Measurements from ENCODE around the gene TATDN2. TPM values are rescaled to one million over a fixed set of nuclear protein-coding genes. Genes with fewer than 3 reads are reported as not detected.

Gene TATDN2
- total RNA-seq, 1 experiment from 2014 or later = 20.8 TPM

GRCh38 chr3:10245081-10245712, 3.1 kb upstream of the TATDN2 start:
- H4K20me1 ChIP-seq (ENCODE audit: insufficient read depth, low read depth, low read length) = no peaks in the 10 kb centered on the region
- H3K27me3 ChIP-seq (ENCODE audit: low read length) = no peaks in the 10 kb centered on the region
- H3K27ac ChIP-seq (ENCODE audit: low read length) = no peak overlapping the region
- DNase-seq = no peak
- peaks cover 17% of the 10 kb centered on the region for H3K79me2 ChIP-seq (ENCODE audit: low read length)
- no peak overlapping the region for H3K4me3 ChIP-seq (ENCODE audit: low read length)
- H3K9me2 ChIP-seq (replicated peaks; ENCODE audit: insufficient read depth, low read length) = no peaks in the 10 kb centered on the region
- H3K36me3 ChIP-seq (ENCODE audit: insufficient read depth, low read length) = peaks cover 2% of the 10 kb centered on the region; the same call in 1 of the 2 replicates
- H3K4me2 ChIP-seq (ENCODE audit: low read depth, low read length, poor library complexity, severe bottlenecking) = no peak overlapping the region
- H3K4me1 ChIP-seq (ENCODE audit: low read length) = peaks cover 14% of the 10 kb centered on the region
- no peak overlapping the region for H3K9ac ChIP-seq (ENCODE audit: low read length)
- H3K9me3 ChIP-seq (ENCODE audit: low read length) = peaks cover 8% of the 10 kb centered on the region
- H2AFZ ChIP-seq (ENCODE audit: low read length) = no peak overlapping the region

- no peaks in the 10 kb centered on the region for H3K9me2 ChIP-seq (replicated peaks; ENCODE audit: insufficient read depth, low read length)
- DNase-seq = no peak
- peak overlapping the region; percentile 59 for H3K27ac ChIP-seq (ENCODE audit: low read length)
- H3K9ac ChIP-seq (ENCODE audit: low read length) = peak overlapping the region; percentile 53
- H3K27me3 ChIP-seq (ENCODE audit: low read length) = no peaks in the 10 kb centered on the region
- H4K20me1 ChIP-seq (ENCODE audit: insufficient read depth, low read depth, low read length) = no peaks in the 10 kb centered on the region
- H3K4me1 ChIP-seq (ENCODE audit: low read length) = peaks cover 23% of the 10 kb centered on the region
- H3K4me2 ChIP-seq (ENCODE audit: low read depth, low read length, poor library complexity, severe bottlenecking) = peak overlapping the region; percentile 79
- peaks cover 8% of the 10 kb centered on the region for H3K9me3 ChIP-seq (ENCODE audit: low read length)
- peak overlapping the region; percentile 95 for H3K4me3 ChIP-seq (ENCODE audit: low read length)
- H3K36me3 ChIP-seq (ENCODE audit: insufficient read depth, low read length) = peaks cover 15% of the 10 kb centered on the region
- H2AFZ ChIP-seq (ENCODE audit: low read length) = peak overlapping the region; percentile 74; the same call in 1 of the 2 replicates
- peaks cover 36% of the 10 kb centered on the region for H3K79me2 ChIP-seq (ENCODE audit: low read length)
Measured at GRCh38 chr3:10247679-10248183, 528 bp upstream of the TATDN2 start.

GRCh38 chr3:10248984-10249748, 907 bp downstream of the TATDN2 start:
- Histone ChIP-seq H3K9me2 (replicated peaks; ENCODE audit: insufficient read depth, low read length) (no peaks in the 10 kb centered on the region), H3K9ac (ENCODE audit: low read length) (peak overlapping the region; percentile 97), H3K27ac (ENCODE audit: low read length) (peak overlapping the region; percentile 76), H3K4me3 (ENCODE audit: low read length) (peak overlapping the region; percentile 95), H3K36me3 (ENCODE audit: insufficient read depth, low read length) (peaks cover 20% of the 10 kb centered on the region), H3K9me3 (ENCODE audit: low read length) (peaks cover 8% of the 10 kb centered on the region), H2AFZ (ENCODE audit: low read length) (peak overlapping the region; percentile 18; the same call in 1 of the 2 replicates), H4K20me1 (ENCODE audit: insufficient read depth, low read depth, low read length) (peaks cover 3% of the 10 kb centered on the region; the same call in 1 of the 2 replicates), H3K4me1 (ENCODE audit: low read length) (peaks cover 27% of the 10 kb centered on the region), H3K4me2 (ENCODE audit: low read depth, low read length, poor library complexity, severe bottlenecking) (peak overlapping the region; percentile 78), H3K79me2 (ENCODE audit: low read length) (peaks cover 48% of the 10 kb centered on the region), H3K27me3 (ENCODE audit: low read length) (no peaks in the 10 kb centered on the region)
- peak; percentile 72 for DNase-seq

- no peak for DNase-seq
- Histone ChIP-seq H3K36me3 (ENCODE audit: insufficient read depth, low read length) (peaks cover 20% of the 10 kb centered on the region), H3K27ac (ENCODE audit: low read length) (peak overlapping the region; percentile 76; the same call in 1 of the 2 replicates), H3K9me2 (replicated peaks; ENCODE audit: insufficient read depth, low read length) (no peaks in the 10 kb centered on the region), H3K9ac (ENCODE audit: low read length) (peak overlapping the region; percentile 97), H3K27me3 (ENCODE audit: low read length) (no peaks in the 10 kb centered on the region), H3K4me2 (ENCODE audit: low read depth, low read length, poor library complexity, severe bottlenecking) (peak overlapping the region; percentile 78), H3K79me2 (ENCODE audit: low read length) (peaks cover 55% of the 10 kb centered on the region), H2AFZ (ENCODE audit: low read length) (no peak overlapping the region), H4K20me1 (ENCODE audit: insufficient read depth, low read depth, low read length) (peaks cover 3% of the 10 kb centered on the region; the same call in 1 of the 2 replicates), H3K4me1 (ENCODE audit: low read length) (peaks cover 32% of the 10 kb centered on the region), H3K9me3 (ENCODE audit: low read length) (peaks cover 5% of the 10 kb centered on the region), H3K4me3 (ENCODE audit: low read length) (peak overlapping the region; percentile 95)
Measured at GRCh38 chr3:10249833-10250232, 1.6 kb downstream of the TATDN2 start.

- Histone ChIP-seq H3K36me3 (ENCODE audit: insufficient read depth, low read length) (peaks cover 23% of the 10 kb centered on the region), H2AFZ (ENCODE audit: low read length) (no peak overlapping the region), H3K27me3 (ENCODE audit: low read length) (no peaks in the 10 kb centered on the region), H3K27ac (ENCODE audit: low read length) (no peak overlapping the region), H3K79me2 (ENCODE audit: low read length) (peaks cover 66% of the 10 kb centered on the region), H3K4me1 (ENCODE audit: low read length) (peaks cover 35% of the 10 kb centered on the region), H3K4me2 (ENCODE audit: low read depth, low read length, poor library complexity, severe bottlenecking) (peak overlapping the region; percentile 78), H3K9me2 (replicated peaks; ENCODE audit: insufficient read depth, low read length) (no peaks in the 10 kb centered on the region), H3K4me3 (ENCODE audit: low read length) (peak overlapping the region; percentile 95), H3K9ac (ENCODE audit: low read length) (0 out of 2 replicates have a peak overlapping the region, but pooled peaks have one; percentile 97), H3K9me3 (ENCODE audit: low read length) (peaks cover 3% of the 10 kb centered on the region; the same call in 1 of the 2 replicates), H4K20me1 (ENCODE audit: insufficient read depth, low read depth, low read length) (peaks cover 3% of the 10 kb centered on the region; the same call in 1 of the 2 replicates)
- DNase-seq = no peak
Measured at GRCh38 chr3:10251006-10251405, 2.7 kb downstream of the TATDN2 start.

GRCh38 chr3:10253731-10254130, 5.5 kb downstream of the TATDN2 start:
- Histone ChIP-seq H3K4me3 (ENCODE audit: low read length) (no peak overlapping the region), H3K27ac (ENCODE audit: low read length) (no peak overlapping the region), H3K9me2 (replicated peaks; ENCODE audit: insufficient read depth, low read length) (no peaks in the 10 kb centered on the region), H3K4me1 (ENCODE audit: low read length) (peaks cover 28% of the 10 kb centered on the region), H3K36me3 (ENCODE audit: insufficient read depth, low read length) (peaks cover 26% of the 10 kb centered on the region), H4K20me1 (ENCODE audit: insufficient read depth, low read depth, low read length) (peaks cover 7% of the 10 kb centered on the region), H2AFZ (ENCODE audit: low read length) (no peak overlapping the region), H3K79me2 (ENCODE audit: low read length) (peaks cover 80% of the 10 kb centered on the region), H3K27me3 (ENCODE audit: low read length) (no peaks in the 10 kb centered on the region), H3K9ac (ENCODE audit: low read length) (no peak overlapping the region), H3K4me2 (ENCODE audit: low read depth, low read length, poor library complexity, severe bottlenecking) (no peak overlapping the region), H3K9me3 (ENCODE audit: low read length) (no peaks in the 10 kb centered on the region)
- DNase-seq = no peak

- H3K4me1 ChIP-seq (ENCODE audit: low read length) = peaks cover 15% of the 10 kb centered on the region
- no peaks in the 10 kb centered on the region for H3K9me3 ChIP-seq (ENCODE audit: low read length)
- H3K9ac ChIP-seq (ENCODE audit: low read length) = no peak overlapping the region
- H2AFZ ChIP-seq (ENCODE audit: low read length) = no peak overlapping the region
- DNase-seq = no peak
- H3K27ac ChIP-seq (ENCODE audit: low read length) = no peak overlapping the region
- H3K9me2 ChIP-seq (replicated peaks; ENCODE audit: insufficient read depth, low read length) = no peaks in the 10 kb centered on the region
- H3K36me3 ChIP-seq (ENCODE audit: insufficient read depth, low read length) = peaks cover 27% of the 10 kb centered on the region
- H3K4me2 ChIP-seq (ENCODE audit: low read depth, low read length, poor library complexity, severe bottlenecking) = no peak overlapping the region
- H3K27me3 ChIP-seq (ENCODE audit: low read length) = no peaks in the 10 kb centered on the region
- H3K4me3 ChIP-seq (ENCODE audit: low read length) = no peak overlapping the region
- H3K79me2 ChIP-seq (ENCODE audit: low read length) = peaks cover 80% of the 10 kb centered on the region
- H4K20me1 ChIP-seq (ENCODE audit: insufficient read depth, low read depth, low read length) = peaks cover 16% of the 10 kb centered on the region
Measured at GRCh38 chr3:10255835-10256234, 7.6 kb downstream of the TATDN2 start.

- peaks cover 10% of the 10 kb centered on the region for H3K4me1 ChIP-seq (ENCODE audit: low read length)
Measured at GRCh38 chr3:10259036-10259435, 10.8 kb downstream of the TATDN2 start.

More at GRCh38 chr3:10259036-10259435, 10.8 kb downstream of the TATDN2 start:
- peaks cover 13% of the 10 kb centered on the region for H4K20me1 ChIP-seq (ENCODE audit: insufficient read depth, low read depth, low read length)
- peaks cover 85% of the 10 kb centered on the region for H3K79me2 ChIP-seq (ENCODE audit: low read length)
- no peak overlapping the region for H3K27ac ChIP-seq (ENCODE audit: low read length)
- H3K36me3 ChIP-seq (ENCODE audit: insufficient read depth, low read length) = peaks cover 21% of the 10 kb centered on the region; the same call in 1 of the 2 replicates
- H3K4me2 ChIP-seq (ENCODE audit: low read depth, low read length, poor library complexity, severe bottlenecking) = no peak overlapping the region
- no peak overlapping the region for H3K4me3 ChIP-seq (ENCODE audit: low read length)
- H3K9ac ChIP-seq (ENCODE audit: low read length) = no peak overlapping the region
- H3K9me3 ChIP-seq (ENCODE audit: low read length) = no peaks in the 10 kb centered on the region
- DNase-seq = no peak
- H3K27me3 ChIP-seq (ENCODE audit: low read length) = no peaks in the 10 kb centered on the region
- no peaks in the 10 kb centered on the region for H3K9me2 ChIP-seq (replicated peaks; ENCODE audit: insufficient read depth, low read length)
- no peak overlapping the region for H2AFZ ChIP-seq (ENCODE audit: low read length)
